Fibroblast of lung (primary cell): ENCODE results near the gene ADRM1.

Source experiments
- CTCF ChIP-seq, 2 donors: IDR thresholded peaks in 1 of 2; conservative IDR thresholded peaks in 1 of 2; 1 replicate in 1 of 2; 2 replicates in 1 of 2; pipeline ENCODE4 v1.5.1; 2011 to 2012; ENCODE audit warnings: low read length in 2 of 2, control low read depth in 1 of 2, inconsistent platforms in 1 of 2, low read depth in 1 of 2, mild to moderate bottlenecking in 1 of 2
- EZH2 ChIP-seq: IDR thresholded peaks from 2 replicates; pipeline ENCODE4 v1.5.1; 2012; ENCODE audit warnings: low read length, control low read depth, mild to moderate bottlenecking; ENCODE audit errors: missing control alignments

DNA sequence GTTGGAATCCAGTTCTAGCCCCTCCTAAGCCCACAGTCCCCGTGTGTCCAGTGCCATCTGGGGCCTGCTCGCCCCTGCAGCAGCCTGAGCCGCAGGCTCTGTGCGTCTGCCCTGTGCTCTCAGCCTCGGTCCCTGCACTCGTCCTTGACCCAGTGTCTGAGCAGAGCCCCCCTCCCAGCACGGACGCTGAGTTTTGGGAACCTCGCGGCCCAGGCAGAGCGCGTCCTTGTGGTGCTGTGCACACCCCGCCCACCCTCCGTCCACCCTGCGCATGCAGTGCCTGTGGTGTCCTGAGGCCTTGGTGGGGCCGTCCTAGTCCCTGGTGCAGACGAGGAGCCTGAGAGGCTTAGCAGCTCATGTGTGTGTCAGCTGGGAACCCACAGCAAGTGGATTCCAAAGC, 32.9 kb upstream of the ADRM1 start:
- TF ChIP-seq CTCF (conservative IDR thresholded peaks at IDR 0.05 in 1 of 2, IDR thresholded peaks at IDR 0.05 in 1 of 2; ENCODE audit: low read depth in 1 of 2, low read length in 2 of 2) (no peak), EZH2 (no peak)
